ENCODE results near the gene FAM163B. TPM values are rescaled to one million over a fixed set of nuclear protein-coding genes. Genes with fewer than 3 reads are reported as not detected.

The FAM163B gene
- polyA plus RNA-seq, 1 donor (not counting 4 experiments of a cell fraction or from before 2014, with no cell fraction given), result not detected

DNA sequence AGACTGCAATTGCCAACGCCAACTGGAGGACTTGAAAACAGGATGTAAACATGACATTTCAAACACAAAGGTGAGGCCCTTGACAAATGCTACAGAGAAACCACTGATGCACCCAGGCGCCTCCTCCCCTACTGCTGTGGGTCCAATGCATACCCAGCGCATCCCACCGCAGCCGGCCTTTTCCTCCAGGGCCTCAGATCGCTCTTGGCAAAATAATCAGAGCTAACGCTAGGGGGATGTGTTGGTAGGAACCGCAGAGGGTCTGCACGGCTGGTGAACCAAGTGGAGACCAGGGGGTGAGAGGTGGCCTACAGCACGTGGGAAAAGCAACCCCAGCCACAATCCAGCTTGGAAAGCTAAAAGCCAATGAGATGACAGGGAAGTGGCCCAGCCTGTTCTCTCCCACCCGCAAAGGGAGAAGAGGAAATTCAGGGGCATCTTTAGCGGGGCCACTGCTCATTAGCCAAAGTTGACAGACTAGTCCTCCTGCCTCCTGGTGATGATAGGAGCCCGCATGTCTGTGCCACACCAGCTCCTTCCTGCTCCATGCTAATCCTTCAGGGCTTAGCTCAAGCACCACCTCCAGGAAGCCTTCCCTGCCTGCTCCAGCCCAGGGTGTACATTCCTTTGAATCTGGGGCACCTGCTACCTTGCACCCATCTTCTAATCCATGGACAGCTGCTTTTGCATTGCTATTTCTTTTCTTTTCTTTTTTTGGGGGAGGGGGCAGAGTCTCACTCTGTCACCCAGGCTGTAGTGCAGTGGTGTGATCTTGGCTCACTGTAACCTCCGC is 5.9 kb downstream of the FAM163B start:
- Histone ChIP-seq H3K27ac (ENCODE audit: control insufficient read depth, insufficient read depth, low read length) (no peak overlapping the region), H3K4me3 (ENCODE audit: control insufficient read depth in 2 of 3, extremely low read depth in 1 of 3, insufficient read depth in 2 of 3, low read depth in 1 of 3, low read length in 3 of 3) (no peak overlapping the region), H3K79me2 (ENCODE audit: control insufficient read depth, insufficient read depth, low read length) (no peaks in the 10 kb centered on the region), H3K9me1 (ENCODE audit: control insufficient read depth, extremely low read depth, insufficient read depth, low read length) (no peaks in the 10 kb centered on the region), H3K27me3 (ENCODE audit: control insufficient read depth, extremely low read depth, insufficient read depth, low read length) (peaks cover 48% of the 10 kb centered on the region), H3K9me3 (ENCODE audit: control insufficient read depth, low read depth, low read length) (peaks cover 7% of the 10 kb centered on the region), H3K9ac (ENCODE audit: control insufficient read depth, extremely low read depth, insufficient read depth, low read length) (no peak overlapping the region), H3K4me1 (ENCODE audit: control insufficient read depth, extremely low read depth, insufficient read depth, low read length) (no peaks in the 10 kb centered on the region), H2AFZ (ENCODE audit: control insufficient read depth, low read length) (no peak overlapping the region), H4K20me1 (ENCODE audit: control insufficient read depth, extremely low read depth, insufficient read depth, low read length) (no peaks in the 10 kb centered on the region), H3K4me2 (ENCODE audit: control insufficient read depth, extremely low read depth, insufficient read depth, low read depth, low read length) (no peak overlapping the region), H3K36me3 (ENCODE audit: control insufficient read depth in 2 of 2, extremely low read depth in 1 of 2, insufficient read depth in 2 of 2, low read length in 2 of 2) (no peaks in the 10 kb centered on the region)
- dilution Hi-C loops (cut with MboI; ENCODE audit: extremely low pct_ligation_motif_present, low sequenced_read_pairs), result no loop called here
- no peak for DNase-seq (ENCODE audit: low read depth, low spot score)
- no peak for TF ChIP-seq EZH2 (IDR thresholded peaks at IDR 0.05; ENCODE audit: low read length)
- TF ChIP-seq, protein P1, sequence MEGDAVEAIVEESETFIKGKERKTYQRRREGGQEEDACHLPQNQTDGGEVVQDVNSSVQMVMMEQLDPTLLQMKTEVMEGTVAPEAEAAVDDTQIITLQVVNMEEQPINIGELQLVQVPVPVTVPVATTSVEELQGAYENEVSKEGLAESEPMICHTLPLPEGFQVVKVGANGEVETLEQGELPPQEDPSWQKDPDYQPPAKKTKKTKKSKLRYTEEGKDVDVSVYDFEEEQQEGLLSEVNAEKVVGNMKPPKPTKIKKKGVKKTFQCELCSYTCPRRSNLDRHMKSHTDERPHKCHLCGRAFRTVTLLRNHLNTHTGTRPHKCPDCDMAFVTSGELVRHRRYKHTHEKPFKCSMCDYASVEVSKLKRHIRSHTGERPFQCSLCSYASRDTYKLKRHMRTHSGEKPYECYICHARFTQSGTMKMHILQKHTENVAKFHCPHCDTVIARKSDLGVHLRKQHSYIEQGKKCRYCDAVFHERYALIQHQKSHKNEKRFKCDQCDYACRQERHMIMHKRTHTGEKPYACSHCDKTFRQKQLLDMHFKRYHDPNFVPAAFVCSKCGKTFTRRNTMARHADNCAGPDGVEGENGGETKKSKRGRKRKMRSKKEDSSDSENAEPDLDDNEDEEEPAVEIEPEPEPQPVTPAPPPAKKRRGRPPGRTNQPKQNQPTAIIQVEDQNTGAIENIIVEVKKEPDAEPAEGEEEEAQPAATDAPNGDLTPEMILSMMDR (optimal IDR thresholded peaks at IDR 0.05 in 1 of 3, IDR thresholded peaks at IDR 0.05 in 1 of 3, conservative IDR thresholded peaks at IDR 0.05 in 1 of 3; ENCODE audit: extremely low read depth in 1 of 3, insufficient read depth in 2 of 3, low read length in 3 of 3), result no peak
- no peak for FAIRE-seq

GRCh38 chr9:133602277-133602676 is 6.9 kb downstream of the FAM163B start:
- Histone ChIP-seq H3K9ac (ENCODE audit: control insufficient read depth, extremely low read depth, insufficient read depth, low read length) (no peak overlapping the region), H3K27me3 (ENCODE audit: control insufficient read depth, extremely low read depth, insufficient read depth, low read length) (peaks cover 38% of the 10 kb centered on the region)
- no peak for TF ChIP-seq EZH2 (IDR thresholded peaks at IDR 0.05; ENCODE audit: low read length)
- TF ChIP-seq, protein P1 (optimal IDR thresholded peaks at IDR 0.05 in 1 of 3, IDR thresholded peaks at IDR 0.05 in 1 of 3, conservative IDR thresholded peaks at IDR 0.05 in 1 of 3; ENCODE audit: extremely low read depth in 1 of 3, insufficient read depth in 2 of 3, low read length in 3 of 3), result no peak

More at GRCh38 chr9:133602277-133602676, 6.9 kb downstream of the FAM163B start:
- H3K4me1 ChIP-seq (ENCODE audit: control insufficient read depth, extremely low read depth, insufficient read depth, low read length), result no peaks in the 10 kb centered on the region
- DNase-seq (ENCODE audit: low read depth, low spot score) (no peak), FAIRE-seq (no peak)
- dilution Hi-C loops (cut with MboI; ENCODE audit: extremely low pct_ligation_motif_present, low sequenced_read_pairs), result no loop called here
- H3K27ac ChIP-seq (ENCODE audit: control insufficient read depth, insufficient read depth, low read length), result no peak overlapping the region
- no peak overlapping the region for H3K4me3 ChIP-seq (ENCODE audit: control insufficient read depth in 2 of 3, extremely low read depth in 1 of 3, insufficient read depth in 2 of 3, low read depth in 1 of 3, low read length in 3 of 3)
- no peak overlapping the region for H3K4me2 ChIP-seq (ENCODE audit: control insufficient read depth, extremely low read depth, insufficient read depth, low read depth, low read length)
- H3K79me2 ChIP-seq (ENCODE audit: control insufficient read depth, insufficient read depth, low read length), result no peaks in the 10 kb centered on the region
- no peaks in the 10 kb centered on the region for H3K36me3 ChIP-seq (ENCODE audit: control insufficient read depth in 2 of 2, extremely low read depth in 1 of 2, insufficient read depth in 2 of 2, low read length in 2 of 2)
- H4K20me1 ChIP-seq (ENCODE audit: control insufficient read depth, extremely low read depth, insufficient read depth, low read length), result no peaks in the 10 kb centered on the region
- no peak overlapping the region for H2AFZ ChIP-seq (ENCODE audit: control insufficient read depth, low read length)
- H3K9me3 ChIP-seq (ENCODE audit: control insufficient read depth, low read depth, low read length), result peaks cover 10% of the 10 kb centered on the region
- no peaks in the 10 kb centered on the region for H3K9me1 ChIP-seq (ENCODE audit: control insufficient read depth, extremely low read depth, insufficient read depth, low read length)

Measured in keratinocyte (primary cell).